H1 (cell line): ENCODE measurements around the gene CTNNA3.

Experiments
- EP300 ChIP-seq, 2 experiments: IDR thresholded peaks; 1 replicate in 1 of 2; 2 replicates in 1 of 2; pipeline ENCODE4 v1.6.1; 2011 to 2012; ENCODE audit warnings: low read depth in 2 of 2, low read length in 2 of 2, mild to moderate bottlenecking in 2 of 2, borderline replicate concordance in 1 of 2, inconsistent platforms in 1 of 2, moderate library complexity in 1 of 2
- EZH2 ChIP-seq: fragments of 200-600 bp; sonication (generic); IDR thresholded peaks from 2 replicates; pipeline ENCODE4 v1.7.1; 2012; ENCODE audit warnings: low read depth, mild to moderate bottlenecking, moderate library complexity, low read length, inconsistent platforms; ENCODE audit not compliant: severe bottlenecking
- MAFK ChIP-seq: IDR thresholded peaks from 2 replicates; pipeline ENCODE4 v1.6.1; 2012; ENCODE audit warnings: low read depth, mild to moderate bottlenecking, improper control_type of control experiment, low read length
- POLR2AphosphoS5 ChIP-seq: IDR thresholded peaks from 2 replicates; pipeline ENCODE4 v1.6.1; 2011; ENCODE audit warnings: low read depth, low read length
- SUZ12 ChIP-seq: fragments of 200-600 bp; sonication (generic); IDR thresholded peaks from 2 replicates; pipeline ENCODE4 v1.6.1; 2012; ENCODE audit warnings: mild to moderate bottlenecking, inconsistent platforms, low read length, moderate library complexity, mixed read lengths

DNA sequence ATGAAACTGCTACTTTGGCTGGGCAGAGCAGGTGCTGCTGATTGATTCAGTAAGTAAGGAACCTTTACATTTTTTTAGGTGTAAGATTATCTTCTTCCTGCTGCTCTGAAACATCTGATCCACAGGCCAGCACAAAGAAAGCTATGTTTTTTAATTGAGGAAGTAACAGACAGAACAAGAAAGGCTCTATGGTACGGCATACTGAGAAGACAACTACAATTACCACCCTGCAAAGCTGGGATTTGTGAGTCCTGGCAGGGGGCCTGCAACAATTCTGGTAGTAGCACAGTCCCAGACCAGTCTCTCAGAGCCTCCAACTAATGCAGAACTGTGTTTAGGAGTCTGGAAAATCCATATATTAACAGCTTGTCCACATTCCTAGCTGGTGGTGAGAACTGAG is 873.2 kb downstream of the CTNNA3 start:
- TF ChIP-seq EZH2 (no peak), POLR2AphosphoS5 (no peak), SUZ12 (no peak), MAFK (no peak), EP300 (IDR thresholded peaks at IDR 0.05; ENCODE audit: borderline replicate concordance in 1 of 2, low read depth in 2 of 2, low read length in 2 of 2) (no peak)
